HG02981 (cell line): ENCODE data around the gene ACOT8.
"Not testable (repeated sequence)": the region's sequence is repeated elsewhere in the genome, so short reads cannot be mapped to it uniquely, and the experiment has no call there.

ENCODE experiments used
- ATAC-seq: cut with Tn5 transposase; IDR thresholded peaks from one replicate; pipeline ENCODE4 v1.9.1; 2021; ENCODE audit warnings: mild to moderate bottlenecking, moderate library complexity; ENCODE audit not compliant: unreplicated experiment

ACOT8 gene

DNA sequence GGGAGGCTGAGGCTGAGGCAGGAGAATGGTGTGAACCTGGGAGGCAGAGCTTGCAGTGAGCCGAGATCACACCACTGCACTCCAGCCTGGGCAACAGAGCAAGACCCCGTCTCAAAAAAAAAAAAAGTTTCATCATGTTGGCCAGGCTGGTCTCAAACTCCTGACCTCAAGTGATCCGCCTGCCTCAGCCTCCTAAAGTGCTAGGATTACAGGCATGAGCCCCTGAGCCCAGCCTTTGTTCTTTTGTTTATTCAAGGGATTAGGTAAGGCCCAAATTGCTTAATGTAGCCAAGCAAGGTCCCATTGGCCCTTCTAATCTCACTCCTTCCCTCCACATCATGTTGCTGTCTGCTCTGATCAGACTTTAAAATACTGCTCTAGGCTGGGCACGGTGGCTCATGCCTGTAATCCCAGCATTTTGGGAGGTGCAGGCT lies 27.5 kb downstream of the ACOT8 start:
- ATAC-seq, result not testable (repeated sequence)

DNA sequence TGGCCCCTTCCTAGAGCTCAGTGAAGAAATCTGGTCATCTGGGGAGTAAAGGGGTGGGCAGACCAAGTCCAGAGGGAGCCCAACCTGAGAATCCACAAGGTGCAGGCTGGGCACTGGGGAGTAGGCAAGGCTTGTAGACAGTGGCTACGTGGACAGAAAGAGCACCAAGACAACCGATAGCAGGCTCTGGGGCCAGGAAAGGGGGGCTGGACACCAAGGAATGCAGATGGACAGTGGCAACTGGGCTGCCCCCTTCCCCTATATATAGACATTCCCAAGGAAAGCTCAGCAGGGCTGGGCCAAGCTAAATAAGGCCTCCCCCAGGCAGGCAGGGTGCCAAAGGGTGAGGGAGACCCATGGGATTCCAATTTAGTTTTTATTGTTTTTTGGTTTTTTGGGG lies 28.6 kb downstream of the ACOT8 start:
- ATAC-seq, result no peak

DNA sequence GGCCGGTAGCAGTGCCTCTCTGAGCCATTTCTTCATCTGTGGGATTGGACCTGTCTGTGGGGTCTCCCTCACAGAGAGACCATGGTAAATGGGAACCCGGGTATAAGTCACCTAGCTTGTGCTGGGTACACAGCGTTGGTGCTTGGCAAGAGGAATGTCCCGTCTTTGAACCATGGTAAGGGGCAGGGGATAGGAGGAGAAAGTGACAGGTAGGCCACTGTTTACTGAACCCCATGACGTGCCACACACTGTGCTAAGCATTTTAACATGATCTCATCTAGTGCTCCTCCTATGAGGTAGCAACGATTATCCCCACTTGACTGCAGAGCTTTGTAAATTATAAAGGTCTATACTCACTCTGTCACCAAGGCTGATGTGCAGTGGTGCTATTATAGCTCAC lies 29.5 kb downstream of the ACOT8 start:
- no peak for ATAC-seq

DNA sequence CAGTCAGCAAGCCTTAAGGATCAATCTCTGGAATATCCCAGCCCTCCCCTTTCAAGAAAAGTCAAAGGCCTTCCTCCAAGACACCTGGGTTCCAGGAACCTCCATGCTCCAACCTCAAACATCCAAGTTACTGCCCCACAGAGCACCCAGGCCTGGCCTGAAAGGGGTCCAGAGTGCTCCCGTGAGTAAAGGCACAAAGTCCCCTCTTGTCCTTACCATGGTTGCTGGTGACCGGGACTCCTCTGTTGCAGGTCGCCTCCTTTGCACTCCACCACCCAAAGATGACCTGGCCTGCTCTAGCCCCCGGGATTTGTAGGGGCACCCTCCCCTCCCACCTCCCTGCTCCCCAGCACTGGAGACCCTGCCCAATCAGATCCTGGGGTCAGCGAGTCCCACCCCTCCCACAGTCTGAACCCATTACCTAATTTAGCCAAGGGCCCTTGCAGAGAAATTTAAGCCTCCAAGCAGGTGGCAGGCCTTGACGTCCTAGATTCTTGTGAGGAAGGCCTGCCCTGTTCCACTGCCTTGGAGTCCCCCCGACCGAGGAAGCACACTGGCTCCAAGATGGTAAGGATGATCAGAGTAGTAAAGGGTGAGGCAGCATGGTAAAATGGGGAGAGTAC lies 30.1 kb downstream of the ACOT8 start, which contains the start of gene TNNC2:
TNNC2 (minus strand) TSS at position 283 of the 623 bp plus-strand sequence; CDS start at position 219, 64 bp downstream.
- ATAC-seq, result no peak

DNA sequence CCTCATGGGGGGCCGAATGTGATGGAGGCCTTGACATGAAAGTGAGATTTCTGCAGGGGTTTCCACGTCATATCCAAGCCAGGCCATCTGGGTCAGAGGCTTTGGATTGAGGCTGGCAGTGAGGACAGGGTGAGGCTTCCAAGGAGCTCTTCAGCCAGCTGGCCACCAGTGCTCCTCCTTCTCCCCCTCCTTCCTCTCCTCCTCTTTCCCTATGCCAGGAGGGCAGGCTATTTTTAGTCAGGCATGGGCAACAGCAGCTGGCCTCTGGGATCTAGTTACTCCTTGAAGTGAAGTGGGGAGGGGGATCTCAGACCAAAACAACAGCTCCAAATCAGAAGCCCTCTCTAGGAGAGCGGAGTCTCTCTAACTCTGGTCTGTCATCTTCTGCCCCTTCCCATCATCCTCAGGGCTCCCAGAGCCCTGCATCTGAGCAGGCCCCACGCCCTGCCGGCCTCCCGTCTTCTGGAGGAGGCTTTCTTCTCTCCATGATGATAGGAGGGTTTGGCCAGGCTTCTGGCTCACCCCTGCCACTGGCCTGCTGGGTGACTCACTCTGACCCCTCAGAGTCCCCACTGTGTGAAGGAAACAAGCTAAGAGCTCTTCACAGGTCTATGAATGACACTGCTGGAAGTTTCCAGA lies 30.7 kb downstream of the ACOT8 start:
- no peak for ATAC-seq

DNA sequence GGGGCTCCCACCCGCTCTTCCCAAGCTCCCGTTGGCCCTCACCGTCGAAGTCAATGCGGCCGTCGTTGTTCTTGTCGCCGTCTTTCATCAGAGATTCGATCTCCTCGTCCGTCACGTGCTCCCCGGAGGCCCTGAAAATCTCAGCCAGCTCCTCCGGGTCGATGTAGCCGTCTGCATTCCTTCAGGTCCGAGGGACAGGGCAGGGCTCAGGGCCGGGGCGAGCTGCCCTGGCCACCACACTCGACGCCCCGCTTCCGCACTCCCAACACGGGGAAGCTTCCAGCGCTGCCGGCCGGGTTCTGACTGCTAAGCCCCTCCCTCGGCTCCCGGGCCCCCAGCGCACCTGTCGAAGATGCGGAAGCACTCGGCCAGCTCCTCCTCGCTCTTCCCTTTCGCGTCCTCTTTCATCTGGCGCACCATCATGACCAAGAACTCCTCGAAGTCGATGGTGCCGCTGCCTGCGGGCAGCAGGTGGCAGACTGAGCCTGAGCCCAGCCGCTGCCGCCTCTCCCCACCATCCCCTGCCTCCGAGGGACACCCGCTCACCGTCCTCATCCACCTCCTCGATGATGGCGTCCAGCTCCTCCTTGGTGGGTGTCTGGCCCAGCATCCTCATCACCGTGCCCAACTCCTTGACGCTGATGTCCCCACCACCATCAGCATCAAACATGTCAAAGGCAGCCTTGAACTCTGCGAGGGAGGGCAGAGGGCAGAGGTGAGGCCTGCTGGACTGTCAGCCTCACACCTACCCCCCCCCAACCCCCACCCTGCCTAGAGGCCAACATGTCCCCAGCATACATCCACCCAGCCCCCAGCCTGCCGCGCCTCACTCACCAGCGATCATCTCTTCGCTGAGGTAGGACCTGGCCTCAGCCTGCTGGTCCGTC lies 33.0 kb downstream of the ACOT8 start:
- ATAC-seq, result no peak

DNA sequence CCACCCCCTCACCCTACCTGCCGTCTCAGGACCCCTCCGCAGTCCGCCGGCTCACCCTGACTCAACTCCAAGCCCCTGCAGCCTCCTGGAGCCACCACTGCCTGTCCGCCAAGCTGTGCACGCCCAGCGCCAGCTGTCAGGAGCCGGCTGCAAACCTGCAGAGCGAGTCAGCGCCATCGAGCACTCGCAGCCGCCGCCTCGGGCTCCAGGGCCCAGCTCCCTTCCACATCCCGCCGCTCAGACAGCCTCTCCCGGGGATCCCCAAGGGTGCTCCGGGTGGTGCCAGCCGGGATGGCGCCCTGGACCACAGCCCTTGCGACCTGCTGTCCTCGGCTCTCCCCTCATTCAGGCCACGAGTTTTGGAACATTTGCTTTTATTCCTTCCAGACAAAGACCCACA lies 34.3 kb downstream of the ACOT8 start:
- no peak for ATAC-seq

DNA sequence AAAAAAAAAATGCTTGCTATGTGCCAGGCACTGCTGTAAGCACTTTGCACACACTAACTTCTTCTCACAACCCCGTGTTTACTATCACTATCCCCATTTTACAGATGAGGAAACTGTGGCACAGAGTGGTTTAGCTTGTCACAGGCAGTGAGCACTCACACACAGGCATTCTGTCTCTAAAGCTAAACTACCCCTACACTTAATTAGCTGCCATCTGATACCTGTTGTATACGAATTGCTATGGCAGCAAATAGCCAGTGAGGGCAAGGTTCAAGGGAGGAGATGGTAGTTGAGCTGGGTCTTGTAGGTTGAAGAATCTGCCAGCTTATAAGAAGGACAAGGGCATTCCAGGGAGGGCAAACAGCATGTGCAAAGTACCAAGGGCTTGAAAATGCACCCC lies 35.2 kb downstream of the ACOT8 start:
- no peak for ATAC-seq

DNA sequence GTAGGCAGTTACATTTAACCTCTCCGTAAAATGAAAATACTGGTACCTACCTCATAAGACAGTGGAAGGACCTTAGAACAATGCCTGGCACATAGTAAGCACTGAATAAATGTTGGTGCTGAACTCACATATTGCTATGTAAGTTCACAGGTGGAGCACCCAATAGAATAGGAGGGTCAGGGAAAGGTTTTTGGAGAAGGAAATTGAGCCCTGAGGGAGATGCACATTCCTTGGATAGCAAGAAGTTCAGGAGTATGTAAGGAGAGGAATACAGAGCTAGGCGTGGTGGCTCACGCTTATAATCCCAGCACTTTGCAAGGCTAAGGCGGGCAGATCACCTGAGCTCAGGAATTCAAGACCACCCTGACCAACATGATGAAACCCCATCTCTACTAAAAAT lies 37.7 kb downstream of the ACOT8 start:
- no peak for ATAC-seq

DNA sequence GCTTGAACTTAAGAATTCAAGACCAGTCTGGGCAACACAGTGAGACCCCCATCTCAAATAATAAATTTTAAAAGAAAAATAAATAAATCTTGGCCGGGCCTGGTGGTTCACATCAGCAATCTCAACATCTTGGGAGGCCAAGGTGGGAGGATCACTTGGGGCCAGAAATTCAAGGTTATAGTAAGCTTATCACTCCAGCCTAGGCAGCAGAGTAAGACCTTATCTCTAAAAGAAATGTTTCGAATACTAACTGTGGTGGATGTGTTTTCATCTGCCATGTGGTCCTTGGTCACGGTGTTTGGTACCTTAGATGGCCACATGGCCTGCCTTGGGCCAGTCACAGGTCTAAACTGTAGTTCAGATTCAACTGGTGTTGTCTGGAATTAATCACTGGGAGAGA lies 39.0 kb downstream of the ACOT8 start:
- no peak for ATAC-seq

DNA sequence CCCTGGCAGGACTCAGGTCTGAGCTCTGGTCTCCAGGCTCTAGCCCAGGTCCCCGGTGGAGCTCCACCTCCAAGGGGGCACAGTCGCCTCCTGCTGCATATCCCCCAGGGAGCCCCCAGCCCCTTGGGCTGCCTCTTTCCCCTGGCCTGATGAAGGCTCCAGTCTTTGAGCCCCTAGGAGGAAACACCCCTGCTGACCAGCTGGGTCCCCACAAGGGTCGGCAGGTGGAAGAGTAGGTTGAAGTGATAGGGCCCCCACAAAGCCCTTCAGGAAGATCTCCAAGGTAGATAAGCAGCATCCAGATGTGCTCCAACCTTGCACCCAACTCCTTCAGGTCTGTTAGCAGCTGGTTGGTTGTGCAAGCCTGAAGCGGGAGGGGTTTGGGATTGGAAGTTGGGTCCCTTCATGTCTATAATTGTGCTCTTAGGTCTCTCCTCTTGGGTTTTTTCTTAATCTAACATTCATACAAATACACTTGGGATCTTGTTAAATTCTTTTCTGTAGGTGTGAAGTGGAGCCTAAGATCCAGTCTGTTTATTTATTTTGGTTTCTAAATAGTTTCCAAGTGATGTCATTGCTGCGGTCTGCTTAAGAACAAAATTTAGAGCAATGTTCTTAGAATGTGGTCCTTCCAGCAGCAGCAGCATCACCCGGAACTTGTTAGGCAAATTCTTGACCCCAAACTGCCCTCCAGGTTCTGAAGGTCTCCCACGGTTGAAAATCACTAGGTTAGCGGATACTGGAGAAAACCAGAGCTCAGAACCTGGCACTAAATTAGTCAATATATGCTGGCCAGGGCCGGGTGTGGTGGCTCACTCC lies 39.6 kb downstream of the ACOT8 start:
- ATAC-seq, result no peak

DNA sequence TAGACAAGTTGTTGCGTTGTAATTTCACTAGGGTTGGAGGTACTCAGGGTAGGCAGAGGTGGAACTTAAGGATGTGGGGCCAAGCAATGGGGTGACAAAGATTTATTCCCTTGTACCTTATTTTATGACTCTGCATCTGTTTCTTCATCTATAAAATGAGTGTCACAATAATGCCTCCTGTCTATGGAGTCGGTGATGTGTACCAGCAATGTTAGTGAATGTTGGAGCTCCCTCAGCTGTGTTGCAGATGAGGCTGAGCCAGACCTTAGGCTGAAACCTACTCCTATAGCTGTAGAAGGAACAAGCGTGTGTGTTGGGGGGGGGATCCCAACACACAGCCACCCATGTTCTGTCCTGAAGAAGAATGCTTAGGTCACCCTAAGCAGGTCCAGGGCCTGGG lies 40.2 kb downstream of the ACOT8 start:
- ATAC-seq, result no peak

DNA sequence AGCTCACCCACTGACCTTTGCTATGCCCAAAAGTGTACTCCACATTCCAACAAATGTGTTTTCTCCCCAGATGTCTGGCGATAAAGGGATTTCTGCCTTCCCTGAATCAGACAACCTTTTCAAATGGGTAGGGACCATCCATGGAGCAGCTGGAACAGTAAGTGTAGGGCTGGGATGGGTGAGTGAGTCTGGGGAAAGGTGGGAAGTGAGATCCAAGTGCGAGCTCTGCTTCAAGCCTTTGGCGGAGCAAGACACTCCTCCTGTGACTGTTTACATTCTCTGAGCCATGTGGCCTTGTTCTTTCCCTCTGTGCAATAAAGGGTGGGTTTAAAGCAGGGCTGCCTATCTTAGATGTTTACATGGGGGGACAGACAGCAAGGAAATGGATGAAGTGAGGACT lies 42.9 kb downstream of the ACOT8 start:
- ATAC-seq, result no peak

DNA sequence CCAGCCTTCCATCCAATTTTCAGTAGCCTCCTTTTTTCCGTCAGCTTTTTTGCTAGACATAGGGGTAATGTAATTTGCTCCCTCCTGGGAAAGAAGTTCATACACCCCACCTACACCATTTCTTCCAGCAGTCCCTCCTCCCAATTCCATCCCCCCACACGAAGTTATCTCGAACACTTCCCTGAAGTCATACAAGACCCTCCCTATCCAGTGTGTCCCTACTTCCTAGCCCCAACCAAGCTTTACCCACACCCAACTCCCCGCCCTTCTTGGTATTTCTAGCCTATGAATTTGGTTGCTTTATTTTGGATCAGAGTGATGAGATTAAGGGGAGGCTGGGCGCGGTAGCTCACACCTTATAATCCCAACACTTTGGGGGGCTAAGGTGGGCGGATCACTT lies 43.7 kb downstream of the ACOT8 start:
- no peak for ATAC-seq

DNA sequence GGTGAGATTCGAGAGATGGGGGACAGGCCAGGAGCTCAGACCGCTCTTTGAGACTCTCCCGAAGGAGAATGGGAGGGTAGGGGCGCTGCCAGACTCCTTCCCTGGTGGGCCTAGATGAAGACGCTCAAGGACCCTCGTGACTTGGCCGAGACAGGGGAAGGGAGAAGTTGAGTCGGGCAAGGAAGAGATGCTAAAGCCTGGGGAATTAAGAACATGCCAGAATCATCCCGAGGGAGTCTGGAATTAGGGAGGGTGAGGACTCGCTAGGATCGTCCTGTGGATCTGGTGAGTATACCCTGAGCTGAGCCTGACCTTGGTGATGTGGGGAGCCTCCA lies 44.2 kb downstream of the ACOT8 start:
- no peak for ATAC-seq

DNA sequence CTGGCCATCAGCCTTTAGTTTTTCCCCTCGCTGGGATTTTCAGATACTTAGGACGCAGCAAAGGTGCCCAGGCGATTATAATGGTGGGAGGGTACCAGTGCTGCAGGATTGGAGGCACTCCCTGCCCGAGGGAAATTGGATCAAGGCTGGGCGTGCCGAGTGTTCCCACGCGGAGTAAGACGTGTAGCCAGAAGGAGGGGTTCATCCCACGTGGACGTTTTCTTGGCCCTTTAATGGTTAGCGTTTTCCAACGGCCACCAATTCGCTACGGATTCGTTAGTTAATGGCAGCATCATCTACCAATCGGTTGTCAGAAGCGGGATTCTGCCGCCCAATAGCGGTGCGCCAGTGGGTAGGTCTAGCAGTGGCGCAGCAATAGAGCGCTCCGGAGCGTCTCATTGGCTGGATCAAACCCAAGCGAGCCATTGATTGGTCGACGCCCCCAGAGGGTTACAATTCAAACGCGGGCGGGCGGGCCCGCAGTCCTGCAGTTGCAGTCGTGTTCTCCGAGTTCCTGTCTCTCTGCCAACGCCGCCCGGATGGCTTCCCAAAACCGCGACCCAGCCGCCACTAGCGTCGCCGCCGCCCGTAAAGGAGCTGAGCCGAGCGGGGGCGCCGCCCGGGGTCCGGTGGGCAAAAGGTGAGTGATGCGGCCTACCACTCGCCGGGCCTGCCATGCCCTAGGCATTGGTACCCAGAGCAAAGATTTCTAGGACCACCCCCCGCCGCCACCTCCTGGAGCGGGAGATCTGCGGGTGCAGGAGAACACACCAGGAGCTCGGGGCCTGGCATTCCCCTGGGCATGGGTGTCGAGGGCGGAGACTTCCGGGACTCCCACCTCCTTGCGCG lies 44.8 kb downstream of the ACOT8 start, which contains the start of gene UBE2C:
UBE2C (plus strand) TSS at position 488 of the 849 bp plus-strand sequence; CDS start at position 540, 52 bp downstream.
- ATAC-seq, result peak; percentile 97

DNA sequence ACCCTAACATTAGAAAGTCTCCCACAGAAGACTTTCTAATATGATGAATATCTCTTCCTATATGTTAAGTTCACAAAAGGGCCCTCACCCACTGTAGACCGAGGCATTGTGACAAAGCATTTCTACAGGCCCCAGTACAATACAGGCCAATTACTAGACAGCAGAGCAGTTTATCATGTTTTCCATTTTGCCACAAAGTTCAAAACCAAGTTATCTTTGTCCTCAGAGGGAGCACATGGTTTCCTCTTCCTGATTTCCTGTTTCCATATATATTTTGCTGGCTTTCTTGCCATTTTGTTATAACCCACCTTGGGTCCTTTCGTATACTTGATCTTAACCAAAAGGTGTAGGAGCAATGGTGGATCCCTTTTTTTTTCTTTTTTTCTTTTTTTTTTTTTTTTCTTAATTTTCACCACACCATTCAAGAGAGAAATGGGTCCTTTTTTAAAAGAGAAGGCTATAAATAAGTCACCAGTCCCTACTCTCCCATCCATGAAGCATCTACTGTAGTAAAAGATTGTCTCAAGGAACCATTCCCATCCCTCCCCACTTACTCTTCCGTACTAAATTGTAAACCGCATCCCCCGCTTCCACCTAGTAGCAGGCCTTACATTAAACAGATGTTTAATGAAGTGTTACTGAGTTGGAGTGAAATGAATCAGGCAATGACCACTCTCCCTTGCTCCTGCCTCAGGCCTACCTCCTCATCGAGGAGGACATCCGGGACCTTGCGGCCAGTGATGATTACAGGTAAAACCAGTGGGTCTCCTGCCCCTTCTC lies 46.8 kb downstream of the ACOT8 start:
- ATAC-seq, result no peak

DNA sequence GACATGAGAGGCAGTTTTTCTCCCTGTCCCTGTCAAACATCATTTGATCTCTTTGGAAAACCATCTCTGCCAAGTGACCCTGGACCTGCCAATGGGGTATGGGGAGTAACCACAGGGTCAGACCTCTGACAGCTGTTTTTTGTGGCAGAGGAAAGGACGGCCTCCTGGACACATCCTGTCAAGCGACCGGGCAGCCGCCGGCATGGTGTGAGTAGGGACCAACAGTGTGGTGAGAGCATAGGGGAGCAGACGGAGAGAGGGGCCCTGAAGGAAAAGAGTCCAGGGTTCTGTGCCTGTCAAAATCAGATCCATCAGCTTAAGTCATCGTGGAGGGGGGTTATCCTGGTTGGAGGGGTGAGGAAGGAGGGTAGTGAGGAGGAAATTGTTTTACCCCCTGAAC lies 55.3 kb downstream of the ACOT8 start:
- no peak for ATAC-seq

DNA sequence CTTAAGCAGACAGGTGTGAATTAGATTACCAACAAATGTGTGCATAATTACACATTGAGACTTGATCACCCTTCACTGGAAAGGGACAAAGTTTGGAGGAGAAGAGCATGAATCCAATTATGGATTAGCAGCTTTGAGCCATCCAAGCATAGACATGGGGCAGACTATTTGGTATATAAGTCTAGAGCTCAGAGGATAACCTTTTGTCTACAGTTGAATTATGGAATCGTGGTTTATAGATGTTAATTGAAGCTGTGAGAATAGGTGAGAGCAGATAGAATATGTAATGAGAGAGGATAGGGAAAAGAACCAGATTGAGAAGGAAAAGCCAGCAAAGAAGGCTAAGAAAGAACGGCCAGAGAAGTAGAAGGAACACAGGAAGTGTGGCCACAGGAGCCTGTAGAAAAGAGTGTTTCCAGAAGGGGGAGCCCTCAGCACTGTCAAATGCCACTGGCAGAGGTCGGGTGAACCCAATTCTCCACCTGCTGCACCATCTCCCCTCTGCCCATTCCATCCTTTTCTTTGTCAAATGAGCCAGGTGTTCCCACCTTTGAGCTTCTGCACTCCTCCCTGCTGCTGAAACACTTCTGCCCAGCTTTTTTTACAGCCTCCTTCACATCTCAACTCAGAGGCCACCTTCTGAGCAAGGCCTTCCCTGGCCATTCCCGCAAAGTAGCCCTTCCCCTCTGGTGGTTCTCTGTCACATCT lies 58.1 kb downstream of the ACOT8 start:
- ATAC-seq, result no peak
